HG02870 (cell line): ENCODE measurements around the gene TBX21.

Experiments
- ATAC-seq: cut with Tn5 transposase; IDR thresholded peaks from one replicate; pipeline ENCODE4 v1.9.1; 2021; ENCODE audit warnings: mild to moderate bottlenecking, moderate library complexity; ENCODE audit not compliant: unreplicated experiment

TBX21 gene

DNA sequence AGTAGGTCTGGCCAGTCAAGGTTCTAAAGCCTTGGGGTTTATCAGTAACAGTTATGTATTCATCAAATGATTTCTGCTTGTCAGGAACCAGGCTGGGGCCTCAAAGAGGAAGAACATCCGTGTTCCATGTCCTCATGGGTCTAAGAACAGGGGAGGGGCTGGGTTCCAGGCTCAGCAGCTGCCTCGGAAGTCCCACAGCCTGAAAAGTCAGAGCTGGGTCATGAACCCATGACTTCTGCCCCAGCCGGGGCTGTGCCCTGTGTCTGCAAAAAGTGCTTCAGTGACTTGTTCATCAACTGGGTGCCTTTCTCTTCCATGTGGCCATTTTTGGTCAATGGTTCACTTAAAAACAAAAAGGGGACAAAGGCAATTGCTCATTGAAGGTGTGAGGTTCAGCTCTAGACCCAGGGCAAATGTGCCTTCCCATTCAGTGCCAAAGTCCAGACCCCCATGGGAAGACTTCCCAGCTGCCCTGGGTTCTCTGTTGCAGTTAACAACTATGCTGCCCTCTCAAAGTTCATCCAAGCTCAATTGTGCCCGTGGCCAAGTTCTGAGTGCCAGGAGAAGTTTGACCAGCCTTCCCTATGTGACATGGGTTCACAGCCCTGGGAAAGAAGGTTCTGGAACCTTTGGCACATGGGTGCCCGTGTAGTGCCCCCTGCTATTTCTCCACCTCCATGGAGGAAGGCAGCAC, 20.6 kb upstream of the TBX21 start:
- no peak for ATAC-seq

DNA sequence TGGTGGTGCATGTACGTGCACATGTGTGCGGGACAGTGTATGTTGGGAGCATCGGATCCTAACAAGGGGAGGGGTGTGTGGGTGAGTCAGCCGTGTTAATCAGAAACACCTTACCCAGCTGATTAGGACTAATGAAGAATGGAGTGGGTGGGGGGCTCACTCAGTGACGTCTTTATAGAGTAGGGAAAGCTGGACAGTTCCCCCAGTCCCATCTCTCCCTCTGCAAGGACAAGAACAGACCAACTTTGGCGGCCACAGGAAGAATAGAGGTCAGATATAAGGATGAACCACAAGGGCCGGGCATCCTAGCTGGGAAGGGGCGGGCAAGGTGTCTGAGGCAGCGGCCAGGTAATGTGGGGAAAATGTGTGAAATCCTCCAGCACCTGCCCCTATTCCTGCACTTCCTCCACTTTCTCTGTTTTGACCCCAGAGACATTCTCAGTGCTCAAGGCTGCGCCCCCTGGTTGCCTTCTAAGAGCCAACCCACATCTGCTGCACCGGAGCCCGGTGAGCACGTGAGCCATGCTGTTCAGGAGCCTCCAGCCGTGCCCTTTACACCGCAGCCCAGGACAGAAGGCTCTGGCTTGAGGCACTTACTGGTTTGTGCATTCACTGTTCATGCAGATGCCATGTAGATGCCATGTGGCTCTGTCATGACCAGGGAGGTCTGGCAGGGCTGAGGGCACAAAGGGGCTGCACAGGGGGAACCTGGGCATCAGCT, 18.9 kb upstream of the TBX21 start:
- no peak for ATAC-seq

DNA sequence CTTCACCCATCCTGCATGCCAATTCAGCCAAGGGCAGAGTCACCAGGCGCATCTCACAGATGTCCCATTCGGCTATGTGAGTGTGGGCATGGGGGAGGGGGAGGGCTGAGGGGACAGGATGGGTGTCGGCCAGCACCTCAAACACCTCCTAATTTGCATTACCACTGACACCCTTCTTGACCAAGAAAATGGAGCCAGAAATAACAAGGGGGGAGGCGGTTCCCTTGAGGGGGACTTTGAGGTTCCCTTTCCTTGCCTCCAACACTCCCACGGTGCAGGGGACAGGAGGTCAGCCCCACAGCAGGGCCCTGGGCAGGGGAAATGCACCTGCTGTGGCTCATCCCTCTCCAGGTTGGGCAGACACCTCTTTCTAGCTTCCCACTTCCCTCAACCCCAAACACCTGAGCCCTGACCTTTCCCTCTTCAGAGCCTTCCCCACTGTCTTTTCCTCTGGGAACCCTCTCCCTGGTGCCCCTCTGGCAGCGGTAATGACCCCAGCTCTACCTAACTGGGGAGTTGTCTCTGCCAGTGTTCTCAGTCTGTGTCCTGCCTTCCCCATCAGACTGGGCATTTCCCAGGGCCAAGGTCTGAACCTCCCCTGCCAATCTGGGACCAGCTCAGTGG, 18.2 kb upstream of the TBX21 start:
- ATAC-seq, result no peak

DNA sequence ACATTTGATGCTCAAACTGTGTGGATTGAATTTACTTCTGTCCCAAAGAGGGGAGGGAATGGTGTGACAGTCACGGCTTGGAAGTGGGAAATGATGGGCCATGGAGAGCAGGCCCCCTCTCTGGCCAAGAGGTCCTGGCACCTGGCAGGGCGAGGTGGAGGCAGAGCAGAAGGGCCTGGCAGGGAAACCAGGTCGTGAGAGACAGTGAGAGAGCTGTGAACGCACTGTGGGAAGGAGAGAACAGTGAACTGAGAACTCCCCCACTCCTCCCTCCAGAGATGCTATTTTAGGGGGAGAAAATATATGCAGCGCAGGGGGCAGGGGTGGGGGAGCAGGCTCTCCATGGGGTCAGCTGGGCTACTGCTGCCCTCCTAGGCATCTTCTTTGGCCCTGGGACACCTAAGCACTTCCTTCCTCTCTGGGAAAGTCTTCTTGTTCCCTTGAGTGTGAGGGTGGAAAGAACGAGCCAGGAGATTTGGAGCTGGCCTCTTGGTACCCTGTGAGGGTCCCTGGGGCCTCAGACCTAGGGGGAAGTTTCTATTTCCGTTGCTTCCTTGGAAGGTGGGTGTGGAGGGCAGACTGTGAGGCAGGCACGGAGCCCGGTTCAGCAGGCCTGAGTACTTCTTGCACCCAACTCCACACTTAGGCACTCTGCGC, 17.2 kb upstream of the TBX21 start:
- no peak for ATAC-seq

DNA sequence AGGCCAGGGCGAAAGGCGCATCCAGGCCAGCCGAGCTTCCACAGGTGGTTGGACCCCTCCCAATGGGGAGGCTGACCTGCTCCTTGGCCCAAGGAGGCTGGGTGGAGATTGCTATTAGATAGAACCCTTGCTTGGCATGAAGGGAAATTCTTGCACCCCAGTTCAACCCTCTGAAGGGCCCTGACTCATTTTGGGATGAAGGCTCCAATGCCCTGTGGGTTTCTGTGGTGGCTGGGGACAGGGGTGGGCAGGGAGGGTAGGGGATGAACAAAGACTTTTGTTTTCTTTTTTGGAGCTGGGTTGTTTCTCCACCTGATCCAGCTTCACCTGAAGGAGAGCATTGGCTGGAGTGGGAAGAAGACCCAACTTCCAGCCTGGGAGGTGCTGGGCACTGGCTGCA, 16.7 kb upstream of the TBX21 start:
- ATAC-seq, result no peak

DNA sequence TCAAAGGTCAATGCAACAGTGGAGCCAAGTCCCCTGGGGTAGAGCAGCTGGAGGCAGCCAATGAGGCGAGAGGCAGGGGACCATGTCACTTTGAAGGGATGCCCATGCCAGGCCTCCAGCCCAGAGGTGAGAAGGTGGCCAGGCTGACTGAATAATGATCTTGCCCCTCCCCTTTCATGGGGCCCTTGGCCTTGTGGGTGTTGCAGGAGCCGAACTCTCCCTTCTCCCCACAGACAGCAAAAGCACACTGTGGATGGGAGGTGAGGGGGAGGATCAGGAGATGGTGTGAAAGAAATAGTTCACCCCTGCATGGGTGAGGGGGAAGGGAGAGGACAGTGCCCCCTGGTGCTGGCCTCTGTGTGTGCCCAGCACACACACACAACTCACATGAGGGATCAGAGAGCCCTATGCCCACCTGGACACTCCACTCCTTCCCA, 15.8 kb upstream of the TBX21 start:
- no peak for ATAC-seq

DNA sequence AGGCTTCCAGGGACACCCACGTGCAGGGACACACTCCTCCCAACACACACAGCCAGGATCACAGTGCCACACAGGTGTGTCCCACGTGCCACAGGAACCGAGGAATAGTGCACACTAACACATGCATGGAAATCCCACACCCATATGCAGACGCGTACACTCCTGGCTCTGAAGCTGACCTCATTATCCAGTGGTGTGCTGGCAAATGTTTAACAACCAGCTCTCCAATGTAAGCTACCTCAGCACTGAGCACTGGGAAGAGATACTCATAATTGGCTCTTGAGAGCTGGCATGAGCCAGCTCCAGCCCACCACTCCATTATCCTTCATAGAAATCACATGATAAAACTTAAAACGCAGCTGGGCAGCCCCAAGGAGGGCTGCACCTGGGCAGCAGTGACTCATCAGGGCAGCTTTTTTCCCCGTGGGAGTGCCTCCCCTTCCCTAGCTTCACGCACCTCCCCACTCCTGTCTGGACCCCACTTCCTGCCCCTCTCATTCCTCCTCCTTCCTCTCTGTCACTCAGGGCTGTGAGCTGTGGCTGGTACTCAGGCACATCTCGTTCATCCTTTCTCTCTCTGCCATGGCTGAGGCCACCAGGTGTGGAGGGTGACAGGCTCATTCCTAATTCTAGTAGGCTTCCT, 14.9 kb upstream of the TBX21 start:
- ATAC-seq, result no peak

DNA sequence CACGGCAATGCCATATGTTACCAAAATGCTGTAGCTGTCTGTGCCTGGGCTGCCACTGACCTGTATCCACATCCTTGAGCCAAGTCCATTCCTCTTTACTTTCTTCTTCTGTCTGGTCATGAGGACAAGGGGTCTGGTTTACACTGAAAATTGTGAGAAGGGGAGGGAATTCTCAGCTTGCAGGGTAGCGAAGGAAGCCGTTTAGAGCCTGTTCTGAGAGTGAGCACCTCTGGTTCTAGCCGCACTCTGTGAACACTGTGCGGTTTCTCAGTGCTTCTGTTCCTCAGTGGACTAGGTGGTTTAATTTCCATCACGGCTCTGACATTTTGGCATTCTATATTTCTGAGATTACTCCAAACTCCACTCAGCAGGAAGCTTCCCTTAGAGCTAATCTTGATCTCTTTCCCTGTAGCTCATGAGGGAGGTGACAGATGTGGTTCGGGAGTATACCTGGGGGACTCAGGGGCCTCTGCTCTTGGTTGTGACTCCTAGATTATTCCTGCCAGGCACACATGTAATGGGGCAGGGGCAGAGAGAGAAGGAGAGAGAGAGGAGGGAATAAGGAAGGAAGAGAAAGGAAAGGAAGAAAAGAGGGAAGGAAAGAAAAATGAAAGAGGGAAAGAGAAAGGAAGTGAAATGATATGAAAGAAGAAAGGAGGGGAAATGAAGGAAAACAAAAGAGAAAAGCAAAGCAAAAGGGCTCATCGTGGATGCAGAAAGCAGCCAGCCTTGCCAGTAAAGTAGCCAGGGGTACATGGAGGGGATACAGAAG, 14.2 kb upstream of the TBX21 start:
- ATAC-seq, result no peak

DNA sequence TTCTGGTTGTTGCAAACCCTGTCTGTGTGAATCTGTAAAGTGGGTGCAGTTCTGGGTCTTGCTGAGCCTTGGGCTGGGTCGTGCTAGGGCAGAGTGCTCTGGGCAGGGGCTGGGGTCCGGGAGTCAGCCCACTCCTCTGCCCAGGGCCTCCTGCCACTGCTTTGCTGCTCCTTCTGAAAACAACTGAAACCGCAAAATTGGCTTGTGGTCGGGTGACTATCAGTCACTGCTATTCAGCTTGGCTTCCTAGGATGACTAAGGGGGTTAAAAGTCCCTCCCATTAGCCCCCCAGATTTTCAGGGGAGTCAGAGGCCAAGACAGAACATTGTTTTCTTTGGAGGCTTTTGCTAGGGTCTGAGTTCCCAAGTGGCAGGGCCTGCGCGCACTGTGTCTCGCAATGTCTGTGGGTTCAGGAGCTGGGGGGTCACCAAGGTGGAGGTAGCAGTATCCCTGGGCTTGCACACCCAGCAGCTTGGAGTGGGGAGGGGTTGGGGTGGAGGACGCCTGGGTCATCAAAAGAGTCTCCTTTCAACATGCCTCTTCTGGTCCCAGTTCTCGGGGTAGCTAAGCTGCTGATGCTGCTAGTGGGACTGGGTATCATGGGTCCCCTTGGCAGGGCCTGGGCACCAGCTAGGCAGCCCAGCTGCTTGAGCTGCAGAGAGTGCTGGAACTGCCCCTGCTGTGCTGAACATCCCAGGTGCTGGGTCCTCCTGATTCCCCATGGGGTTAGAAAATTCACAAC, 13.5 kb upstream of the TBX21 start:
- no peak for ATAC-seq

DNA sequence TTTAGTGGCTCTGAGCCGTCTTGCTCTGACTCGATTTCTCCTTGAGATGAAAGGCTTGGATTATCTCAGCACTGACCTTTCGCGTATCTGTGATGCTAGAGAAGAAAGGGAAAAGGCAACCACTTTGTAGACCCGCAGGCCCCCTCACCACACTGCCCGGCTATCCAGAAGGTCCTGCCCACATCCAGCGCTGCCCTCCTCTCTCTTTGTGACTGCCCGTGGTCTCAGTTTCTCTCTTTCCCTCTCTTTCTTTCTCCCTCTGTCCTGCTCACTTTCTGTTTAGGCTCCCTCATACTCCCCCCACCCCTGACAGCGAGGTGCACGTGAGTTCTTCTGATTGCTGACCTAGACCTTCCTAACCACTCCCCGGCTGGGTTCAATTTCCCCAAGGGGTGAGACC, 12.8 kb upstream of the TBX21 start:
- no peak for ATAC-seq

DNA sequence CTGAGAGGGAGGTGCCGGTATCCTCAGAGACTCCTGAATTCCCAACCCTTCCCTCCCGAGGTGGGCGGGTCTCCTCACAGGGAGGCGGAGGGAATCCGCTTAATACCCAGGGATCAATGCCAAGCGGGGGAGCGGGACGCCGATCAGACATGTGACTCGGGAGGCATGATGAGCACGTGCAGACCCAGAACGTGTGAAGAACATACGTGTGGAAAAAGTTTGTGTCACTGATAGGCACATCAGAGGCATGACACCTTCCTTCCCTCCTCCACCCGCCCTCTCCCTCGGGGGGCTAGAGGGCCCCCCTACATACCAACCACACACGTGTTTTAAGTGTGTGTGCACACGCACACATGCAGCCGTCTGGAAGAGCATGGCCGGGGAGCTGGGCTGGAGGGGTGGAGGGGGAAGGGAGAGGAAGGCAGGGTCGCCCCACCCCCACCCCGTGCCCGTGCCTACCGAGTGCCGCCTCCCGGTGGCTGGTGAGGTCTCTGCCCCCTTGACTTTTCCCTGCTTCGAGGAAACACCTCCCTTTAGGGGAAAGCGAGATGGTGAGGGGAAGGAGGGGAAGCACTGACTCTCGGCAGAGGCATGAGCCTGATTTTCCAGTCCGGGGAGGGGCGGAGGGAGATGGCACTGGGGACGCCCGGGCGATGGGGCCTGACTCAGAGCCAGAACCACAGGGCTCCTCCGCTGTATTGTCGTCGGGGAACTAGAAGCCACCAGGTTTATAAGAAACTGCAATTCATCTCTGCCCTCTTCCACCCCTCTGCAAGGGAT, 12.1 kb upstream of the TBX21 start:
- no peak for ATAC-seq

DNA sequence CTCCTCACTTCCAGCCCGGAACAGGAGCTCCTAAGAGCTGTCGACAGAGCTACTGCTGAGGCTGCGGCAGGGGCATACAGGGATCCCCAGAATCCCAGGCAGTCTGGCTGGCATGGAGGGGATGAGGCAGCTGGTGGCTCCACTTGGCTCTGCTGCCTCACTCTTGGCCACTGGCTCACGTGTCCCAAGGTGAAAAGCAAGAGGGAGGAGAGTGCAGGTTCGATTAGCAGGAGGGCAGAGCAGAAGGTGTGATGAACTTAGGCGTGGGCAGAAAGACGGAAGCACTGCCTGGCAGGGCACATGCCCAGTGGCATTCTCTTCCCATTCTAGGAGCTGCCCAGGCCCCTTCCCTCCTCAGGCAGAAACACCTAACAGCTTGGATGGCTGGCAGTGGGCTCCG, 11.3 kb upstream of the TBX21 start:
- ATAC-seq, result no peak

DNA sequence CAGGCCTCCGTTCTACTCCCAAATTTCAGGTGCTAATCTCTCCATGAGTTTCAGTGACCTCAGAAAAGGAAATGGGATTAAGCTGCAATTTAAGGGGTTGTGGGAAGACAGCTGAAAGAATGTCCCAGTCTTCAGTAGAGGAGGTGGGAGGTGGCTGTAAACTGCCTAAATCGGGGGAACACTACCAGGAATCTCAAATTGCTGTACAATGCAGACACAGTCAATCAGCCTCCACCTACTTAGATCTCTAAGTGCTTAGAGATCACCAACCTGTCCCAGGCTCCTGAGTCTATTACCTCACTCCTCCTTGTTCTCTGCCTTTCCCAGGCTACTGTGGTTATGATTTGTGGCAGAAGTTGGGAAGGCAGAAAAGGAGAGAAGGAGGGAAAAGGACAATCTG, 8.3 kb upstream of the TBX21 start:
- no peak for ATAC-seq

DNA sequence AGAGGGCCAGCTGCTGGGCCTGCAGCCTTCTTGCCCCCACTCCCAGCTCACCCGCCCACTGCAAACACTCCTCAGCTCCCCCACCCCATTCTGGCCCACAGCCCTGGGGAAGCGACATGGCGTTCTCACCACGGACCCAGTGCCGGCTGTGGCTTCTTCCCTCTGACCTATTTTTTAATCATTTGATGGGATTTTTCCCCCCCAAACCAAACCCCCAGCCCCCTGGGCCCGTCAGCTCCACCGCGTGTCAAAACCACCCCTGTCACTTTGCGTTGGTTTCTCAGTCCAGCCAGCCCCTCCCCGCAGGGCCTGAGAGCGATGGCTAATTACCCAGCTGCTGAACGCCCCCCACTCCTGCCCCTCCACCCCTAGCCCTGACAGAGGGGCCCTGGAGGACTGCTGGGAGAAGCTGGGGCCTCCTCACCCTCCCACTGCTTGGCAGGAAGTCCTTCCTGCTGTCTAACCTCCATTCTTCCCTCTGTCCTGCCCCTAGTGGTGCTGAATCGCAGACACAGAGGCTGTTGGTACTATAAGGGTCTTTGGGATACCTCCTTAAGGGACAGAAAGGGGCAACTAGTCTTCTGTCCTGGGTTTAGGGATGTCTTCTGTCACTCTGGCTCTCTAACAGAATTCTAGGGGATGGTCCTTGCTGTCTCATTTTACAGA, 7.5 kb upstream of the TBX21 start:
- no peak for ATAC-seq

DNA sequence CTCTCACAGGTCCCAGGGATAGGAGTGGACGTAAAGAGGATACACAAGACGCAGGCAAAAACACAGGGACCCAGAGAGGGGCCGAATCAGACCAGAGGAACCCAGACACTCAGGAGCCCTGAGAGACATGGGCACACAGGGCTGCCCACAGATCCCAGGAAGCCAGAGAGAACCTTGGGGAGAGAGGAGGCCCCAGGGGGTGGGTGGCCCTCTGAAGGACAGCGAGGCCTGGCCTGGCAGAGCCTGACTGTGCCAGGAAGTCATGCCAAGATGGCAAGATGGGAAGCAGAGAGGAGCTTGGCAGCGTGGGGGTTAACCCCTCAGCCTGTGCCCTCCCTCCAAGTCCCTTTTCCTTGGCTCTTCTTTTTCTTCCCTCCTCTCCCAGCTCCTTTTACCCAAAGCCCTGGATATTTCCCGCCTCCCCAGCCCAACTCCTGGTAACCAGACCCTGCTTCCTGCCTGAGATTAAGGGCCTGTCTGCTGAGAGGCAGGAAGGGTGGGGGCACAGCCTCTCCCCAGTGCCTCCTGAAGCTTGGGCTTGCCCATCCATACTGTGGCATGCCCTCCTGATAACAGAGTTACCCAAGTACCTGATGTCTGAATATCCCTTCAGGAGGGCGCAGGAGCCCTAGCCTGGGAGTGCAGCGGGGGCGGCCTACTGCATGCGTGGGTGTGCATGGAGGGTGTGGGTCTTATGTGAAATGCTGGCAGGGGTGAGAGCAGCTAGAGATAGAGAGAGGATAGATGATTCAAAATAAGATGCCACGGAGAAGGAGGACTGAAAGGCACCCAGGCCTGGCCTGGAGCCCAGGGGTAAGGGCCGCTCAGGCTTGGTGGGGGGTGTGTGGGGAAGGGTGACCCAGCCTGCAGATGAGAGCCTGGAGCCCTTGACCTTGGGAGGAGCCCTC, 6.0 kb upstream of the TBX21 start:
- no peak for ATAC-seq

DNA sequence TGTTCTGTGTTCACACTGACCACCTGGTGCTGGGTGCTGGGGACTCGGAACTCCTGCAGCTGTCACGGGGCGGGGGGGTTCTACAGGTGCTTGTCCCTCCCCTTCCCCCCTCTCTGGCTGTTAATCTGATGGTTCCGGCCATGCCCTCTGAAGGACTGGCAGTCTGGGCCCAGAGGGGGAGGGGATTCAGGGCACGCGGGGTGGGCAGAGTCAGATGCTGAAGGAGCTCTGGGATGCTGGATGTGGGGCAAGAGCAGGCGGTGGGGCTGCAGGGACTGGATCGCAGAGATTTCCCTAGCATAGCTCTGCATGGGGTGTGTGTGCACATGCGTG, 5.4 kb upstream of the TBX21 start:
- ATAC-seq, result no peak

DNA sequence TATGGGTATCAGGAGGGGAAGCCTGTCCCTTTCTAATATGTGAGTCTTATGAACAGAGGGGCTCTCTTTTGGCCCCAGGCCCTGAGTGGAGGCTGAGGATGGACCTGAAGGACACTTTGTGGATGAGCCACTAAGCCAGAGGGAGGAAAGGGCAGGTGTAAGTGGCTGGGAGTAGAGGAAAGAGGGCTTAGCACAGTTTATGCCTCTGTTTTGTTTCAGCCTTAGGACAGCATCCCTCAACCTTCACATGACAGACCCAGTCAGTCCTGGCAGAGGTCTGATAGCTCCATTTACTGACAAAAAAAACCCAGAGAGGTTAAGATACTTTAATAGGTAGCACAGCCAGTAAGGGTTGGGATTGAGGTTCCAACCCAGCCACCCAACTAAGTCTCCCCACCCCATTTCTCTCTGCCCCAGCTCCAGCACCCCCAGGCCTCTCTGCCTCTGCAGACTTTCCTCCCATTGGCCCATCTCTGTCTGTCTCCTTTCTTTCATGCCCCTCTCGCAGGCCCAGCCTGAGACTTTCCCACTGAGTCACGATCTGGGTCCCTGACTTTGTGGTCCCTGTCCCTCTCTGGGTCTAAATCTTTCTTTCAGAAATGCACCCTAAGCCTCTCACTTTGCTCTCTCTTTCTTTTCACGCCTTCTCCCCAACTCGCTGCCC, 4.7 kb upstream of the TBX21 start:
- ATAC-seq, result no peak
